WTC11 (cell line): Measurements from ENCODE around the gene URAD.

Source experiments
- ARID4B ChIP-seq: sonication (generic); formaldehyde crosslinking; IDR thresholded peaks from 2 replicates; pipeline ENCODE4 v1.8.0; 2023; ENCODE audit warnings: missing genetic modification reagents, mild to moderate bottlenecking, borderline replicate concordance
- ATF1 ChIP-seq: sonication (generic); formaldehyde crosslinking; IDR thresholded peaks from 2 replicates; pipeline ENCODE4 v1.8.1; 2023; ENCODE audit warnings: mild to moderate bottlenecking, moderate library complexity, missing genetic modification reagents
- CREB1 ChIP-seq: sonication (generic); formaldehyde crosslinking; IDR thresholded peaks from 2 replicates; pipeline ENCODE4 v1.8.0; 2023; ENCODE audit warnings: mild to moderate bottlenecking, missing genetic modification reagents
- JUN ChIP-seq: sonication (generic); formaldehyde crosslinking; IDR thresholded peaks from 2 replicates; pipeline ENCODE4 v1.8.0; 2023; ENCODE audit warnings: mild to moderate bottlenecking, missing genetic modification reagents
- KAT7 ChIP-seq: sonication (generic); formaldehyde crosslinking; IDR thresholded peaks from 2 replicates; pipeline ENCODE4 v1.8.1; 2023; ENCODE audit warnings: missing genetic modification reagents, mild to moderate bottlenecking, borderline replicate concordance
- MXD4 ChIP-seq: fragments of 250-450 bp; sonication (Bioruptor Pico); IDR thresholded peaks from 2 replicates; pipeline ENCODE4 v1.8.0; 2021; ENCODE audit warnings: mild to moderate bottlenecking, moderate library complexity, borderline replicate concordance
- PRRX2 ChIP-seq: fragments of 250-450 bp; sonication (Bioruptor Pico); IDR thresholded peaks from 2 replicates; pipeline ENCODE4 v1.8.0; 2021; ENCODE audit warnings: mild to moderate bottlenecking
- TCF7 ChIP-seq: sonication (generic); formaldehyde crosslinking; IDR thresholded peaks from 2 replicates; pipeline ENCODE4 v1.8.0; 2022; ENCODE audit warnings: mild to moderate bottlenecking, low read depth, missing genetic modification reagents, moderate library complexity
- TF ChIP-seq, protein P1 (sequence below): fragments of 200-600 bp; IDR thresholded peaks from 2 replicates; pipeline ENCODE4 v1.8.0; 2022; ENCODE audit warnings: antibody characterized with exemption
- TF ChIP-seq, protein P2 (sequence below): sonication (generic); formaldehyde crosslinking; IDR thresholded peaks from 2 replicates; pipeline ENCODE4 v1.8.1; 2022; ENCODE audit warnings: mild to moderate bottlenecking, missing genetic modification reagents, moderate library complexity, borderline replicate concordance
- TF ChIP-seq, protein P3 (sequence below): sonication (generic); formaldehyde crosslinking; IDR thresholded peaks from 2 replicates; pipeline ENCODE4 v1.8.0; 2023; ENCODE audit warnings: missing genetic modification reagents

DNA sequence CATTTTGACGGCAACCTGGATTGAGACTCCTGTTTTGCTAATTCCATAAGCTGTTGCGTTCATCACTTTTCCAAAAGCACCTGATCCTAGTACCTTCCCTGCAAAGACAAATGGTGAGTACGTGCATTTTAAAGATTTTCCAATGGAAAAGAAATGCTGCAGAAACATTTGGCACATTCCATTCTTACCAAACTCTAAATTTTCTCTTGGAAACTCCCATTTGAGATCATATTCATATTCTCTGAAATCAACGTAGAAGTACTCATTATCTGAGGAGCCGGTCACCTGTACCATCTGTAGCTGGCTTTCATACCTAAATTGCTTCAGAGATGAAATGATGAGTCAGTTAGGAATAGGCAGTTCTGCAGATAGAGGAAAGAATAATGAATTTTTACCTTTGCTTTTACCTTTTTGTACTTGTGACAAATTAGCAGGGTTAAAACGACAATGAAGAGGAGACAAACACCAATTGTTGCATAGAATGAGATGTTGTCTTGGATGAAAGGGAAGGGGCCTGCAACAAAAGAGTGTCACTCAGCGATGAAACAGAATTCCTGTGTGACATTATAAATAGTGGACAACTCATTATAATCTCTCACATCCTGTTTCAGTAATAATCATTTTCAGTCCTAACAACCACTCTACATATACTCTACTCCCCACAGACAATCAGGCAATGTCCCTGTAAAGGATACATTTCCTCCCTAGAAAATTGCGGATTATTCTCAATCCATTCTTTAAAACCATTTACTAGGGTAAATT is 45.6 kb upstream of the URAD start:
- TF ChIP-seq CREB1: no peak
- TF ChIP-seq, protein P1, sequence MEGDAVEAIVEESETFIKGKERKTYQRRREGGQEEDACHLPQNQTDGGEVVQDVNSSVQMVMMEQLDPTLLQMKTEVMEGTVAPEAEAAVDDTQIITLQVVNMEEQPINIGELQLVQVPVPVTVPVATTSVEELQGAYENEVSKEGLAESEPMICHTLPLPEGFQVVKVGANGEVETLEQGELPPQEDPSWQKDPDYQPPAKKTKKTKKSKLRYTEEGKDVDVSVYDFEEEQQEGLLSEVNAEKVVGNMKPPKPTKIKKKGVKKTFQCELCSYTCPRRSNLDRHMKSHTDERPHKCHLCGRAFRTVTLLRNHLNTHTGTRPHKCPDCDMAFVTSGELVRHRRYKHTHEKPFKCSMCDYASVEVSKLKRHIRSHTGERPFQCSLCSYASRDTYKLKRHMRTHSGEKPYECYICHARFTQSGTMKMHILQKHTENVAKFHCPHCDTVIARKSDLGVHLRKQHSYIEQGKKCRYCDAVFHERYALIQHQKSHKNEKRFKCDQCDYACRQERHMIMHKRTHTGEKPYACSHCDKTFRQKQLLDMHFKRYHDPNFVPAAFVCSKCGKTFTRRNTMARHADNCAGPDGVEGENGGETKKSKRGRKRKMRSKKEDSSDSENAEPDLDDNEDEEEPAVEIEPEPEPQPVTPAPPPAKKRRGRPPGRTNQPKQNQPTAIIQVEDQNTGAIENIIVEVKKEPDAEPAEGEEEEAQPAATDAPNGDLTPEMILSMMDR: no peak
- TF ChIP-seq ARID4B (CRISPR knock-in tag): no peak
- no peak for TF ChIP-seq JUN (CRISPR knock-in tag)
- no peak for TF ChIP-seq TCF7 (CRISPR knock-in tag)
- no peak for TF ChIP-seq PRRX2 (CRISPR knock-in tag)
- no peak for TF ChIP-seq MXD4 (CRISPR knock-in tag)
- TF ChIP-seq ATF1 (CRISPR knock-in tag): no peak
- TF ChIP-seq KAT7: no peak
- TF ChIP-seq, protein P2, sequence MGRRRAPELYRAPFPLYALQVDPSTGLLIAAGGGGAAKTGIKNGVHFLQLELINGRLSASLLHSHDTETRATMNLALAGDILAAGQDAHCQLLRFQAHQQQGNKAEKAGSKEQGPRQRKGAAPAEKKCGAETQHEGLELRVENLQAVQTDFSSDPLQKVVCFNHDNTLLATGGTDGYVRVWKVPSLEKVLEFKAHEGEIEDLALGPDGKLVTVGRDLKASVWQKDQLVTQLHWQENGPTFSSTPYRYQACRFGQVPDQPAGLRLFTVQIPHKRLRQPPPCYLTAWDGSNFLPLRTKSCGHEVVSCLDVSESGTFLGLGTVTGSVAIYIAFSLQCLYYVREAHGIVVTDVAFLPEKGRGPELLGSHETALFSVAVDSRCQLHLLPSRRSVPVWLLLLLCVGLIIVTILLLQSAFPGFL (CRISPR knock-in tag): no peak
- TF ChIP-seq, protein P3, sequence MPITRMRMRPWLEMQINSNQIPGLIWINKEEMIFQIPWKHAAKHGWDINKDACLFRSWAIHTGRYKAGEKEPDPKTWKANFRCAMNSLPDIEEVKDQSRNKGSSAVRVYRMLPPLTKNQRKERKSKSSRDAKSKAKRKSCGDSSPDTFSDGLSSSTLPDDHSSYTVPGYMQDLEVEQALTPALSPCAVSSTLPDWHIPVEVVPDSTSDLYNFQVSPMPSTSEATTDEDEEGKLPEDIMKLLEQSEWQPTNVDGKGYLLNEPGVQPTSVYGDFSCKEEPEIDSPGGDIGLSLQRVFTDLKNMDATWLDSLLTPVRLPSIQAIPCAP: no peak
